ENCODE results near the gene MAP3K21. TPM values are rescaled to one million over a fixed set of nuclear protein-coding genes. Genes with fewer than 3 reads are reported as not detected.

MAP3K21 gene
- total and polyA plus RNA-seq, 4 donors, result 0.33 to 1.8 (median 1.4) TPM

GRCh38 chr1:233386336-233386735, 58.8 kb downstream of the MAP3K21 start:
- no peak for DNase-seq
- Histone ChIP-seq H3K4me1 (ENCODE audit: control insufficient read depth in 1 of 2, insufficient read depth in 2 of 2, low read length in 2 of 2) (no peaks in the 10 kb centered on the region), H3K4me3 (ENCODE audit: low read length in 2 of 2) (no peak overlapping the region), H3K27ac (ENCODE audit: low read depth in 1 of 2, low read length in 2 of 2) (no peak overlapping the region), H3K36me3 (ENCODE audit: control insufficient read depth in 1 of 2, insufficient read depth in 2 of 2, low read length in 1 of 2) (no peaks in the 10 kb centered on the region), H3K9me3 (ENCODE audit: control insufficient read depth, low read length) (peaks cover 4% of the 10 kb centered on the region), H3K27me3 (ENCODE audit: control insufficient read depth in 1 of 2, insufficient read depth in 2 of 2, low read length in 1 of 2) (peaks cover 0 to 2% of the 10 kb centered on the region in 2 donors)
- no peak for ATAC-seq (ENCODE audit: low FRiP score)
- intact Hi-C loops (cut with DNase I), result no loop called here
- 61 to 62% methylated on average over 2 of the region's 2 CpGs for WGBS, 2 donors

GRCh38 chr1:233387585-233387984, 60.1 kb downstream of the MAP3K21 start:
- DNase-seq (no peak), ATAC-seq (ENCODE audit: low FRiP score) (no peak)
- Histone ChIP-seq H3K9me3 (ENCODE audit: control insufficient read depth, low read length) (no peaks in the 10 kb centered on the region), H3K4me1 (ENCODE audit: control insufficient read depth in 1 of 2, insufficient read depth in 2 of 2, low read length in 2 of 2) (no peaks in the 10 kb centered on the region), H3K27ac (ENCODE audit: low read depth in 1 of 2, low read length in 2 of 2) (no peak overlapping the region), H3K36me3 (ENCODE audit: control insufficient read depth in 1 of 2, insufficient read depth in 2 of 2, low read length in 1 of 2) (no peaks in the 10 kb centered on the region), H3K27me3 (ENCODE audit: control insufficient read depth in 1 of 2, insufficient read depth in 2 of 2, low read length in 1 of 2) (peaks cover 0 to 2% of the 10 kb centered on the region in 2 donors), H3K4me3 (ENCODE audit: low read length in 2 of 2) (no peak overlapping the region)
- WGBS, 2 donors, result 30 to 68% methylated on average over 3 of the region's 3 CpGs
- intact Hi-C loops (cut with DNase I), result no loop called here

GRCh38 chr1:233389169-233389568, 61.6 kb downstream of the MAP3K21 start:
- intact Hi-C loops (cut with DNase I), result no loop called here
- no peaks in the 10 kb centered on the region for H3K36me3 ChIP-seq (ENCODE audit: control insufficient read depth in 1 of 2, insufficient read depth in 2 of 2, low read length in 1 of 2)
- 72 to 75% methylated on average over 1 of the region's 1 CpG for WGBS, 2 donors
- H3K4me3 ChIP-seq (ENCODE audit: low read length in 2 of 2), result no peak overlapping the region
- H3K4me1 ChIP-seq (ENCODE audit: control insufficient read depth in 1 of 2, insufficient read depth in 2 of 2, low read length in 2 of 2), result no peaks in the 10 kb centered on the region
- ATAC-seq (ENCODE audit: low FRiP score) (no peak), DNase-seq (no peak)
- H3K9me3 ChIP-seq (ENCODE audit: control insufficient read depth, low read length), result no peaks in the 10 kb centered on the region
- peaks cover 0 to 2% of the 10 kb centered on the region in 2 donors for H3K27me3 ChIP-seq (ENCODE audit: control insufficient read depth in 1 of 2, insufficient read depth in 2 of 2, low read length in 1 of 2)
- no peak overlapping the region for H3K27ac ChIP-seq (ENCODE audit: low read depth in 1 of 2, low read length in 2 of 2)

GRCh38 chr1:233389893-233390292, 62.4 kb downstream of the MAP3K21 start:
- Histone ChIP-seq H3K9me3 (ENCODE audit: control insufficient read depth, low read length) (no peaks in the 10 kb centered on the region), H3K4me3 (ENCODE audit: low read length in 2 of 2) (no peak overlapping the region), H3K4me1 (ENCODE audit: control insufficient read depth in 1 of 2, insufficient read depth in 2 of 2, low read length in 2 of 2) (no peaks in the 10 kb centered on the region), H3K36me3 (ENCODE audit: control insufficient read depth in 1 of 2, insufficient read depth in 2 of 2, low read length in 1 of 2) (no peaks in the 10 kb centered on the region), H3K27ac (ENCODE audit: low read depth in 1 of 2, low read length in 2 of 2) (no peak overlapping the region), H3K27me3 (ENCODE audit: control insufficient read depth in 1 of 2, insufficient read depth in 2 of 2, low read length in 1 of 2) (peaks cover 0 to 2% of the 10 kb centered on the region in 2 donors)
- ATAC-seq (ENCODE audit: low FRiP score) (no peak), DNase-seq (no peak)
- WGBS, 2 donors, result 73 to 85% methylated on average over 1 of the region's 1 CpG
- intact Hi-C loops (cut with DNase I), result no loop called here

- Histone ChIP-seq H3K27ac (ENCODE audit: low read depth in 1 of 2, low read length in 2 of 2) (no peak overlapping the region), H3K4me1 (ENCODE audit: control insufficient read depth in 1 of 2, insufficient read depth in 2 of 2, low read length in 2 of 2) (no peaks in the 10 kb centered on the region), H3K27me3 (ENCODE audit: control insufficient read depth in 1 of 2, insufficient read depth in 2 of 2, low read length in 1 of 2) (peaks cover 0 to 2% of the 10 kb centered on the region in 2 donors), H3K9me3 (ENCODE audit: control insufficient read depth, low read length) (no peaks in the 10 kb centered on the region), H3K36me3 (ENCODE audit: control insufficient read depth in 1 of 2, insufficient read depth in 2 of 2, low read length in 1 of 2) (no peaks in the 10 kb centered on the region), H3K4me3 (ENCODE audit: low read length in 2 of 2) (no peak overlapping the region)
- DNase-seq (no peak), ATAC-seq (ENCODE audit: low FRiP score) (no peak)
- 60 to 62% methylated on average over 3 of the region's 3 CpGs for WGBS, 2 donors
- intact Hi-C loops (cut with DNase I), result no loop called here
Measured at GRCh38 chr1:233390842-233391737, 63.6 kb downstream of the MAP3K21 start.

GRCh38 chr1:233393084-233393840, 65.7 kb downstream of the MAP3K21 start:
- ATAC-seq (ENCODE audit: low FRiP score) (no peak), DNase-seq (no peak)
- 45 to 49% methylated on average over 10 of the region's 10 CpGs for WGBS, 2 donors
- Histone ChIP-seq H3K4me3 (ENCODE audit: low read length in 2 of 2) (no peak overlapping the region), H3K36me3 (ENCODE audit: control insufficient read depth in 1 of 2, insufficient read depth in 2 of 2, low read length in 1 of 2) (no peaks in the 10 kb centered on the region), H3K9me3 (ENCODE audit: control insufficient read depth, low read length) (no peaks in the 10 kb centered on the region), H3K4me1 (ENCODE audit: control insufficient read depth in 1 of 2, insufficient read depth in 2 of 2, low read length in 2 of 2) (no peaks in the 10 kb centered on the region), H3K27me3 (ENCODE audit: control insufficient read depth in 1 of 2, insufficient read depth in 2 of 2, low read length in 1 of 2) (no peaks in the 10 kb centered on the region), H3K27ac (ENCODE audit: low read depth in 1 of 2, low read length in 2 of 2) (no peak overlapping the region)
- intact Hi-C loops (cut with DNase I), result no loop called here

- intact Hi-C loops (cut with DNase I), result no loop called here
- Histone ChIP-seq H3K36me3 (ENCODE audit: control insufficient read depth in 1 of 2, insufficient read depth in 2 of 2, low read length in 1 of 2) (no peaks in the 10 kb centered on the region), H3K4me1 (ENCODE audit: control insufficient read depth in 1 of 2, insufficient read depth in 2 of 2, low read length in 2 of 2) (no peaks in the 10 kb centered on the region), H3K9me3 (ENCODE audit: control insufficient read depth, low read length) (no peaks in the 10 kb centered on the region), H3K27ac (ENCODE audit: low read depth in 1 of 2, low read length in 2 of 2) (no peak overlapping the region), H3K27me3 (ENCODE audit: control insufficient read depth in 1 of 2, insufficient read depth in 2 of 2, low read length in 1 of 2) (no peaks in the 10 kb centered on the region), H3K4me3 (ENCODE audit: low read length in 2 of 2) (no peak overlapping the region)
- ATAC-seq (ENCODE audit: low FRiP score), result no peak
- DNase-seq, result no peak
- WGBS, 2 donors, result 74% methylated on average over 3 of the region's 3 CpGs
Measured at GRCh38 chr1:233393926-233394680, 66.6 kb downstream of the MAP3K21 start.

- no peak overlapping the region for H3K4me3 ChIP-seq (ENCODE audit: low read length in 2 of 2)
- WGBS, 2 donors, result 62 to 63% methylated on average over 13 of the region's 13 CpGs
- H3K27me3 ChIP-seq (ENCODE audit: control insufficient read depth in 1 of 2, insufficient read depth in 2 of 2, low read length in 1 of 2), result no peaks in the 10 kb centered on the region
- no peaks in the 10 kb centered on the region for H3K9me3 ChIP-seq (ENCODE audit: control insufficient read depth, low read length)
- intact Hi-C loops (cut with DNase I), result no loop called here
- no peaks in the 10 kb centered on the region for H3K4me1 ChIP-seq (ENCODE audit: control insufficient read depth in 1 of 2, insufficient read depth in 2 of 2, low read length in 2 of 2)
- ATAC-seq (ENCODE audit: low FRiP score) (no peak), DNase-seq (no peak)
- no peaks in the 10 kb centered on the region for H3K36me3 ChIP-seq (ENCODE audit: control insufficient read depth in 1 of 2, insufficient read depth in 2 of 2, low read length in 1 of 2)
- H3K27ac ChIP-seq (ENCODE audit: low read depth in 1 of 2, low read length in 2 of 2), result no peak overlapping the region
Measured at GRCh38 chr1:233394860-233395717, 67.6 kb downstream of the MAP3K21 start.
